OCI-LY7 (cell line): ENCODE data around the gene PIAS2. TPM values are rescaled to one million over a fixed set of nuclear protein-coding genes. Genes with fewer than 3 reads are reported as not detected.

Source experiments
- BruUV-seq: library from RNA; stranded (reverse); fragments of 400-500 nt; replicated peaks from 2 replicates; lab custom pipeline; 2021; lab: Mats Ljungman, UMichigan
- CTCF ChIA-PET: fragments of 300-600 bp; sonication (Branson Sonifier 250); formaldehyde crosslinking; loops from one replicate; lab custom pipeline; 2022; ENCODE audit warnings: antibody characterized with exemption; ENCODE audit not compliant: unreplicated experiment; lab: Charles Lee
- POLR2A ChIA-PET: fragments of 300-600 bp; sonication (Branson Sonifier 250); formaldehyde crosslinking; loops from one replicate; lab custom pipeline; 2022; ENCODE audit warnings: antibody characterized with exemption; lab: Charles Lee
- DNase-seq: peaks from one replicate; pipeline ENCODE4 v3.0.0-alpha.2; 2015; ENCODE audit warnings: low spot score
- H2AFZ ChIP-seq: fragments of 200-600 bp; sonication (generic), shearing (Covaris generic); 2 replicates; pipeline ENCODE4 v1.6.1; 2014; ENCODE audit warnings: mild to moderate bottlenecking, antibody characterized with exemption, low read length, moderate library complexity
- H3K27ac ChIP-seq: fragments of 200-600 bp; sonication (generic); 2 replicates; pipeline ENCODE4 v1.5.1; 2014; ENCODE audit warnings: mixed run types, low read depth, mild to moderate bottlenecking, moderate library complexity, low read length, inconsistent platforms; ENCODE audit not compliant: poor library complexity, severe bottlenecking
- H3K36me3 ChIP-seq: fragments of 200-600 bp; sonication (generic); 2 replicates; pipeline ENCODE4 v1.6.1; 2014; ENCODE audit warnings: mild to moderate bottlenecking, antibody characterized with exemption, low read length, moderate library complexity, mixed read lengths; ENCODE audit not compliant: insufficient read depth
- H3K4me1 ChIP-seq: fragments of 200-600 bp; sonication (generic); 2 replicates; pipeline ENCODE4 v1.5.1; 2014; ENCODE audit warnings: mild to moderate bottlenecking, low read length; ENCODE audit not compliant: insufficient read depth, poor library complexity, severe bottlenecking
- H3K4me2 ChIP-seq: fragments of 200-600 bp; sonication (generic); 2 replicates; pipeline ENCODE4 v1.6.1; 2014; ENCODE audit warnings: mild to moderate bottlenecking, low read length
- H3K4me3 ChIP-seq: fragments of 200-600 bp; sonication (generic); 2 replicates; pipeline ENCODE4 v1.5.1; 2014; ENCODE audit warnings: mild to moderate bottlenecking, low read depth, low read length; ENCODE audit not compliant: poor library complexity, severe bottlenecking
- H3K79me2 ChIP-seq: fragments of 200-600 bp; sonication (generic); 2 replicates; pipeline ENCODE4 v1.6.1; 2016; ENCODE audit warnings: low read depth, mild to moderate bottlenecking, low read length, moderate library complexity, mixed read lengths; ENCODE audit not compliant: insufficient read depth
- H3K9me2 ChIP-seq: fragments of 200-600 bp; sonication (generic); 2 replicates; pipeline ENCODE4 v1.6.1; 2016; ENCODE audit warnings: mild to moderate bottlenecking, low read length, mixed read lengths; ENCODE audit not compliant: insufficient read depth
- H3K9me3 ChIP-seq: fragments of 200-600 bp; sonication (generic); 2 replicates; pipeline ENCODE4 v1.6.1; 2014; ENCODE audit warnings: mild to moderate bottlenecking, mixed run types, low read length, mixed read lengths
- H4K20me1 ChIP-seq: fragments of 200-600 bp; sonication (generic); 2 replicates; pipeline ENCODE4 v1.6.1; 2014; ENCODE audit warnings: mild to moderate bottlenecking, antibody characterized with exemption, low read length, moderate library complexity, mixed read lengths; ENCODE audit not compliant: insufficient read depth
- CTCF ChIP-seq: fragments of 200-600 bp; sonication (generic); conservative IDR thresholded peaks from 2 replicates; pipeline ENCODE4 v1.5.1; 2014; ENCODE audit warnings: mild to moderate bottlenecking, antibody characterized with exemption, low read length, moderate library complexity, mixed read lengths
- EZH2phosphoT487 ChIP-seq: fragments of 200-600 bp; sonication (generic); IDR thresholded peaks from 2 replicates; pipeline ENCODE4 v1.6.1; 2018; ENCODE audit warnings: low read depth, borderline replicate concordance, mild to moderate bottlenecking, mixed run types, antibody characterized with exemption, low read length, moderate library complexity, mixed read lengths
- intact Hi-C: fragments of 100-400 bp; cut with micrococcal nuclease; formaldehyde crosslinking; loops from one replicate; pipeline ENCODE4 v1.10.0; 2022; ENCODE audit not compliant: unreplicated experiment
- total RNA-seq, 2 experiments: library from RNA; depleted of rRNA in 1 of 2; stranded (reverse); fragments of >200 nt in 1 of 2; shearing (Covaris generic) in 1 of 2; gene quantifications; 2 replicates each; pipeline ENCODE4 v1.2.3, GENCODE V29; 2014 to 2022

The PIAS2 gene
- total RNA-seq, 2 experiments from 2014 or later: 18.1 to 35.7 TPM

- no peaks in the 10 kb centered on the region for H3K4me1 ChIP-seq
- 0 out of 2 replicates have a peak, but pooled peaks cover 11% of the 10 kb centered on the region for H3K9me3 ChIP-seq
- H3K27ac ChIP-seq: no peak overlapping the region
- no peak overlapping the region for H2AFZ ChIP-seq
- intact Hi-C loops: no loop called here
- no TSS peak for BruUV-seq
- TF ChIP-seq EZH2phosphoT487: no peak
- no peak for TF ChIP-seq CTCF
- POLR2A ChIA-PET: interaction anchor here (1.1 kb wide), 1 partner anchor 11 kb away, joined by 5 read pairs; no protein-coding TSS in a partner anchor
- H3K4me2 ChIP-seq: no peak overlapping the region
- H3K79me2 ChIP-seq: peaks cover 40% of the 10 kb centered on the region; the same call in 1 of the 2 replicates
- DNase-seq: no peak
- H3K4me3 ChIP-seq: no peak overlapping the region
- no peaks in the 10 kb centered on the region for H3K9me2 ChIP-seq
- H4K20me1 ChIP-seq: no peaks in the 10 kb centered on the region
- CTCF ChIA-PET: no interaction called here
- peaks cover 36% of the 10 kb centered on the region for H3K36me3 ChIP-seq
Observed at GRCh38 chr18:46883180-46883579, 34.1 kb downstream of the PIAS2 start.

GRCh38 chr18:46877329-46877987 lies 39.8 kb downstream of the PIAS2 start:
- H4K20me1 ChIP-seq: no peaks in the 10 kb centered on the region
- H3K4me1 ChIP-seq: no peaks in the 10 kb centered on the region
- H3K36me3 ChIP-seq: peaks cover 42% of the 10 kb centered on the region
- DNase-seq: no peak
- BruUV-seq: no TSS peak
- H3K9me2 ChIP-seq: no peaks in the 10 kb centered on the region
- ChIA-PET POLR2A (no interaction called here), CTCF (no interaction called here)
- H3K9me3 ChIP-seq: 0 out of 2 replicates have a peak, but pooled peaks cover 5% of the 10 kb centered on the region
- H2AFZ ChIP-seq: no peak overlapping the region
- no peak overlapping the region for H3K27ac ChIP-seq
- H3K4me2 ChIP-seq: no peak overlapping the region
- TF ChIP-seq EZH2phosphoT487 (no peak), CTCF (no peak)
- H3K79me2 ChIP-seq: peaks cover 13% of the 10 kb centered on the region; the same call in 1 of the 2 replicates
- H3K4me3 ChIP-seq: no peak overlapping the region
- intact Hi-C loops: no loop called here
